Activated CD8-positive, alpha-beta memory T cell treated with anti-CD3 and anti-CD28 coated beads for 36 hours (primary cell): ENCODE results near the gene SCUBE2. TPM values are rescaled to one million over a fixed set of nuclear protein-coding genes. Genes with fewer than 3 reads are reported as not detected.
"Not testable (repeated sequence)": the region's sequence is repeated elsewhere in the genome, so short reads cannot be mapped to it uniquely, and the experiment has no call there.

Source experiments
- CTCF ChIA-PET: fragments of 350-600 bp; sonication (Branson Sonifier 250); formaldehyde crosslinking; loops from one replicate; lab custom pipeline; 2021; ENCODE audit warnings: antibody characterized with exemption; lab: Charles Lee
- POLR2A ChIA-PET: fragments of 350-600 bp; sonication (Branson Sonifier 250); formaldehyde crosslinking; loops from one replicate; lab custom pipeline; 2021; ENCODE audit warnings: antibody characterized with exemption; lab: Charles Lee
- total RNA-seq, 2 experiments: library from RNA; stranded (reverse); gene quantifications; one replicate each; pipeline ENCODE4 v1.2.3, GENCODE V29; 2021

SCUBE2 gene
- total RNA-seq, 2 experiments from 2014 or later: not detected

DNA sequence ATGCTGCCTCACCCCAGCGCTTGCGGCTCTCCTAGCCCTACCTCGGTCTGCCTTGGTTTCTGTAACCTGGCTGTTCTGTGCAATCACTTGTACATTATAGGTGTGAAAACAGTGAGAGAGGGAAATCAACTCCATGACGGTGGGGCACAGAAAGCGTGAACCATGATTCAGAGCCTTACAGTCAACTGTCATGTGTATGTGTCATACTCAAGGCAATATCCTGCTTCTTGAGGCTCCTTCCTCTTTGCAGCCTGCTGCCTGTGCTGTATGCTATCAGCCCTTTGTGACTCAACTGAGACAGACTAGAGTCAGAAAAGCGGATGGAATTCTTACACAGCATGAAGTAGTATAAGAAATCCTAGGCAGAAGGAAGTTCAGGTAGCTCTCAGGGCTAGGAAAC is 89.7 kb downstream of the SCUBE2 start:
- ChIA-PET POLR2A (no interaction called here), CTCF (interaction anchor here (0.6 kb wide), 1 partner anchor 14 kb away, joined by 3 read pairs; no protein-coding TSS in a partner anchor)

DNA sequence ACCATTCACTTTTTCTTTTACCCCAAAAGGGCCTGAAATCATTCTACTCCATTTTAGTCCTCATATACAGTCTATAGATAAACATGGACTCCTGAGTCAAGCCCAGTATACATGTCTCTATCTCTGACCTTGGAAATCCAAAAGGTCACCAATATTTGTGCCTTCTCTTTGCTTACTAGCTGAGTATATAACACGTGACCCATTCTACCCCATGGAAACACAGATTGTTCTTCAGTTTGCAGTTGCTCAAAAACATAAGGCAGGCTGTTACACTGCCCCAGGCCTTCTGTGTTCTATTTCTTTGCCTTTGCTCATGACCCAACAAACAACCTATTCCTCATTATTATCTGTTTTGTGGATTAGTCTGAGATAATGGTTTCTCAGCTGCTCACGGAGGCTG is 93.4 kb downstream of the SCUBE2 start:
- ChIA-PET CTCF (interaction anchor here (1.5 kb wide), 1 partner anchor 139 kb away, joined by 4 read pairs; no protein-coding TSS in a partner anchor), POLR2A (no interaction called here)

DNA sequence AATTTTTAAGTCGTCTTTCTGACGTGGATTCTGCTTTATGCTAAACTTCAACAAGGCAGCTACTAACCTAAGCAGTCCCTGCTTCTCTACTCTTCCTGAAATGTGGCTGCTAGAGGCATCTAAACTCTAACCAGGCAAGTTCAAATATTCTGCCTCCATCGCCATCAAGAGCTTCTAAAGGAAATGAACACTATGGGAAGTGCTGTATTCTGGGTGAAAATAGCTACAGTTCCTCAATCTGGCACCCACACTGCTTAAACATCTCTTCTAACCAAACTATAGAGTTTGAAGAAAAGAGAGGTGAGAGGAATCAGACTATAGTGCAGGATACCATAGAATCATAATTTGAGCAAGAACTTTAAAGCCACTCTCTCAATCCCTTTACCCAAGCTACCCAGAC is 93.9 kb downstream of the SCUBE2 start:
- ChIA-PET POLR2A (no interaction called here), CTCF (no interaction called here)

DNA sequence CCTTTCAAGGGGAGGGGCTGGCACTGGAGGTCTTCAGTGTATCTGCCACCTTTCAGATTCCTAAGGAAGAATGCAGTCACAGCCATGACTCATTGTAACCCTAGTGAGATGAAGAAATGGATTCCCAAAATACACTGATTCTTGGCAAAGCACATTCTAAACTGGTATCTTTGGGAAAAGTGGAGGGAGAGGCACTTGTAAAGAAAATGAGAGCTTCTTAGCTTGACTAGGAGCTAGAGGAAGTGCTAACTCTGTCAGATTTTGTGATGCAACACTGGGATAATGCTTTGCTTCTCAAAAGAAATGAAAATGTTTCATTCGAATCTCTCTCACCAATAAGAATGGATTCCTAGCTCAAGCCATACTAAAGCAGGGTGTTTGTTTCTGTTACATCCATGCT is 101.9 kb downstream of the SCUBE2 start:
- CTCF ChIA-PET: no interaction called here
- POLR2A ChIA-PET: no interaction called here

DNA sequence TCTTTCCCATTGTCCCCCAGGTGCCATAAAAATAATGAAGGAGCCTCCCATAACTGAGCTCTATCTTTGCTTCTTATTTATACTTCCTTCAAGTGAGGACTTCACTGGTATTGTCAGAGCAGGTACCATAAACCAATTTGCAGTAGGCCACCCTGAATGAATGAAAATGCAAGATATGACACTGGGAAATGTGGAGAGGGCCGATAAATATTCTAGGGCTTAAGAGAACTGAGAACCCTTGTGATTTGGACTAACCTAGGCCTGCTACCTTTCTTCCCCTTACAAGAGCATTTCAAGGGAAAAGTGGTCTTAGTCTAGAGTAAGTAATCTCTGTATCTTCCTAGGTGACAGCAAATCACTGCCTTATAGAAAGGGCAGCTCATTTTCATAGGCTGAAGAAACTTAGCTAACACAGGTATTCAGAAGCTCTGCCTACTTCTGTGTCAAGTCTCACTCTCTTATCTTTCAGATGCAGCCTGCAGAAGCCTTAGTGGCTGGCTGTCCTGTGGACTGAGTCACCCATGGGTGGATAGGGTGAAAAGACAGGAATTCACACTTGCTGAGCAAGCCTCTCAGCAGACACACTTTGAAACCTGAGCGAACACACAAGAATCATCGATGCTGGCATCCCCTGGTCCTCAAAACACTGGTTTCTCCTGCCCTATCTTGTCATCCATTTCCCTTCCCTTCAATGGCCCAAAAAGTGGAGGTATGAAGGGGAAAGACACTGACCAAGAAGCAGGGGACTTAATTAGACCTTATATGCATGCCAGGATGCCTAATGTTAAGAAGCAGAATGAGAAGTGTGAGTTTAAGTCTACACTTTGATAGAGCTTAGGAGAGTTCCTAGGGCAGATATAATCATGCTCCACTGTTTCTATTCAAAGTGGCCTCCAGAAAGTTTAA is 102.8 kb downstream of the SCUBE2 start:
- POLR2A ChIA-PET: no interaction called here
- CTCF ChIA-PET: no interaction called here

DNA sequence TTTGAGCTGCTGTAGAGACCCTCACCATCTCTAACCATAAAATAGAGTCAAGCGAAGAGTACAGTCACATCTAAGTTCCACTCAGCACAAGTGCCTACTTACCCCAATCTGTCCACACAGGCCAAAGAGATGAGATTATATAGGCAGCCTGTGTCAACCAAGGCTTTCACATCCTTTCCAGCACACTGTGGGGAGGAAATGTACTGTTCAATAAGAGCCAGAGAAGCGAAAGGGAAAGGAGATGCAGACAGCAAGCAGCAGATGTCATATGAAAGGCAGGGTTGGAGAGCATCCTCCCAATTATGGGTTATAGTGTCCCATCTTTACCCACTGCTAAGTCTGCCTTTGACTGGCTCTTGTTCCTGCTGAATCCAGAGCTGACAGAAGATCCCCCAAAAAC is 104.0 kb downstream of the SCUBE2 start:
- ChIA-PET POLR2A (no interaction called here), CTCF (interaction anchor here (0.9 kb wide), 1 partner anchor 28 kb away, joined by 3 read pairs; no protein-coding TSS in a partner anchor)

DNA sequence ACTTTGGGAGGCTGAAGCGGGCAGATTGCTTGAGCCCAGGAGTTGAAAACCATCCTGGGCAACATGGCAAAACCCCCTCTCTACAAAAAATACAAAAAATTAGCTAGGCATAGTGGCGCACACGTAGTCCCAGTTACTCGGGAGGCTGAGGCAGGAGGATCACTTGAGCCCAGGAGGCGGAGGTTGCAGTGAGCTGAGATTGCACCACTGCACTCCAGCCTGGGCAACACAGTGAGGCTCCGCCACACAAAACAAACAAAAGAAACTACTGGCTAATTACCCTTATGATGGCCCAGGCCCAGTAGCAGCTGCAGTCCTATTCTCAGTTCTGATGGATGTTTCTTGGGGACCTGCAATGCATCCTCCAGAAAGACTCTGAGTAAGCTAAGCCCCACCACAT is 104.6 kb downstream of the SCUBE2 start:
- POLR2A ChIA-PET, CTCF ChIA-PET: not testable (repeated sequence)

DNA sequence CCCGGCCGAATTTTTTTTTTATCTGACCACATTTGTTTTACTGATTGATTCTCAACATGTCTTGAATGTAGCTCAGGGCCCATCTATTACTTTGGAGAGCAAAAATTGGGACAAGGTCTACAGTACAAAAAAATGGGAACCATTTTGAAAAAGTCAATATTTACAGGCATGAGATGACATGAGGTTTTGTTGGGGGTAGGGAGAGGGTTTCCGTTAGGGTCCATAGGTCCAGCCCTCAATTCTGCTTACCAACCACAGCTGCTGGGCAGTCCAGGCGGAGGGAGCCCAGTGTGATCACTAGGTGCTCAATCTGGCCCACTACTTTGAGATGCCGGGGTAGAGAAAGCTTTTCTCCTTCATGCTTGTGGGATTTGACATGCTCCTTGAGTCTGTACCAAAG is 105.9 kb downstream of the SCUBE2 start:
- ChIA-PET CTCF (interaction anchor here (0.7 kb wide), 1 partner anchor 40 kb away, joined by 4 read pairs; no protein-coding TSS in a partner anchor), POLR2A (no interaction called here)

DNA sequence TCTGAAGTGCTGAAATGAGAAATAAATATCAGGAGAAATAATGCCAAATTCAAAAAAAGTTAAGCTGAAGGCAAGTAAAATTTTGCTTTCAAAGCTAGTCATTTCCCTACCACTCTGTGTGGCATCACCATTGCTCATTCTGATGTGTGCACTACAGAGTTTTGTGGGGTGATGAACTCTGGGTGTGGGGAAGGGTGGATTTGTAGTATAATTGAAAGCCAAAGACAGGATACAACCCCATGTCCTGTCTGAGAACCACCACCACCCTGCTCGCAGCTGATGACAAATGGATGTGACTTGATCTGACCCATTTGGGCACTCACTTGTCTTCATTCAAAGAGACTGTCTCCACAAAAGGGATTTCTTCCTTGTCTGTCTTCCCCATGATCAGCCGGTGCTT is 107.8 kb downstream of the SCUBE2 start:
- POLR2A ChIA-PET: no interaction called here

DNA sequence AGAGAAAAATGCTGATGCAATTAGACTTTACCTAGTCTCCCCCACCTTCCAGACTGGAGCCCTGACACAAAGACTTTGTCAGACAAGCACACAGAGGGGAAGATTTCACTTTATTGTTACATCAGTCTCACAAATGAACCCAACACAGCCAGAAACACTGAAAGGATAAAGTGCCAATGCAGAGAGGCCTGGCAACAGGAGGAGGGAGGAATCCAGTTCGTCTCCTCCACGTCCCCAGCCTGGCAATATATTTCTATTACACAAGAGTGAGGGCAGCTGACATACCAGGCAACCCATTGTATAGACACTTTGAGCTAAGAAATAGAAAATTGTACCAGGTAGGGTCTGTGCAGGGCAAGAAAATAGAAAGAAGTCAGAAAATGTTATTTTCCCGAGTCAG is 110.9 kb downstream of the SCUBE2 start:
- POLR2A ChIA-PET: no interaction called here
- CTCF ChIA-PET: no interaction called here

More for the DNA sequence above, 107.8 kb downstream of the SCUBE2 start:
- CTCF ChIA-PET: interaction anchor here (0.7 kb wide), 1 partner anchor 17 kb away, joined by 3 read pairs; no protein-coding TSS in a partner anchor

DNA sequence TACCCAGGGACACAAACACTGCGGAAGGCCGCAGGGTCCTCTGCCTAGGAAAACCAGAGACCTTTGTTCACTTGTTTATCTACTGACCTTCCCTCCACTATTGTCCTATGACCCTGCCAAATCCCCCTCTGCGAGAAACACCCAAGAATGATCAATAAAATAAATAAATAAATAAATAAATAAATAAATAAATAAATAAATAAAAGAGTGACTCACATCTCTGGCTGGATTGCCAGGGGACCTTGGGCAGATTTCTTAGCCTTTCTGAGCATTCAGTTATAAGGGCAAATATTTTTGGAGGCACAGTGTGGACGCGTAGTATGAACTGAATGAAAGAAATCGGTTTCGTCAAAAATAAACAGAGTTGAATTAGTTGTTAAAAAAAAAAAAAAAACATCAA is 112.0 kb downstream of the SCUBE2 start:
- POLR2A ChIA-PET, CTCF ChIA-PET: not testable (repeated sequence)

DNA sequence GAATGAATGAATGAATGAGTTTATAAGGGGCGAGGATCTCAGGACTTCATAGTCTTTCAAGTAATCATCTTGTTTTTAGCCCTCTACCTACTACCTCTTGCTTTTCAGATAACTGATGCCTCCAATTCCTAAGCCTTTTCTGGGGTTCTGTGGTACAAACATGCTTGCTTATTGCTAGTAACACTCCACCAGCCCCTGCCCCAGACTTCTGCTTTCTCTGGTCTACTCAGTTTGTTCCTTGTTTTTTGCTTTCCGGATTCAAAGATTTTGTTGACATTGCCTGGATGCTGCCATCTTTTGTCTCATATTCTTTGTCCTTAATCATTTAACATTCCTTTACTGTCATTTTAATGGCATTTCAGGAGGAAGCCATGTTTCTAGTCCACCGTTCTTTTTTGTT is 118.3 kb downstream of the SCUBE2 start:
- POLR2A ChIA-PET: no interaction called here

DNA sequence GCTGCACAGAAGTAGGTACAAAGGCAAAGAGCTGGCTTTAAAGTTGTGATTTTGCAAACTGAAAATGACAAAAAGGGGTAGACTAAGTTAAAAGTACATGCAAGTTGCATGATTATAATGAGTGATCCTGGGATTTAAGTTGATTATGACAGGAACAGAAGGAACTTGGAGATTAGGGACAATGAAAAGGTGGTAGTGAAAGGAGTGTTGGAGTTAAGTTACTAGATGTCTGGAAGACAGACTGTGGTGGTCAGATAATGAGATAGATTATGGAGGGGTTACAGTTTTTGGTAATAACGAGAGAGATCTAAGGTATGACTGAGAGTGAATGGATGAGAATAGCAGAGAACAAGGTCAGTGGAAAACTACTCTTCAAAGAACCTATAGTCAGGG is 119.5 kb downstream of the SCUBE2 start:
- POLR2A ChIA-PET: no interaction called here

More for the DNA sequence above, 118.3 kb downstream of the SCUBE2 start:
- CTCF ChIA-PET: no interaction called here

DNA sequence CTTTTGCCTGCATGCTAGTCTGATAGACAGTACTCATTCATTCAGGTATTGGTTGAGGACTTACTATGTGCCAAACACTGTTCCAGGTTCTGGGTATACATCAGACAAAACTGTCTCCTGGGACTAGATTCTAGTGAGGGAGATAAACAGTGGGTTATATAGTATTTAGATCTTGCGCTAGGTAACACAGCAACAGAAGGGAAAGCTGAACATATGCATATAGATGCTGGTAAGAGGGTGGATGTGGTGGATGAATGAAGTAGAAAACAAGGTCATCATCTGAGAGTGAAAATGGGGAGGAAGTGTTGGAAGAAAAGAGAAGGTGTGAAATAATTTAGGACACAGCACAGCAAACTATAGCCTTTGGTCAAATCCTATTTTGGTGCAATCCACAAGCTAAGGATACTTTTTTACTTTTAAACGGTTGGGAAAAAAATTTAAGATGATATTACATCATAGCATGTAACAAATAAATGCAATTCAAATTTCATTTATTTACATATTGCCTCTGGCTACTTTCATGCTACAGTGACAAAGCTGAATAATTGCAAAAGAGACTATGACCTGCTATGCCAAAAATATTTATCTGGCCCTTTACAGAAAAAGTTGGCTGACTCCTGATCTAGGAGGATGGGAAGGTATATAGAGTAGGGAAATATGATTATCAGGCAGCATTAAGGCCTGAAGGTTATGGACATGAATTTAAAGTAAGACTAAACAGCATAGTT is 120.0 kb downstream of the SCUBE2 start:
- POLR2A ChIA-PET: no interaction called here
- CTCF ChIA-PET: no interaction called here

More for the DNA sequence above, 119.5 kb downstream of the SCUBE2 start:
- CTCF ChIA-PET: interaction anchor here (0.6 kb wide), 1 partner anchor 60 kb away, joined by 3 read pairs; no protein-coding TSS in a partner anchor

Other genes starting within 250 kb of the SCUBE2 start
- gene AKIP1, start 180.4 kb downstream of the SCUBE2 start, total RNA-seq: 10 to 100 TPM; 28.2 to 30.8 TPM
- not detected for gene C11orf16, start 158.7 kb downstream of the SCUBE2 start, total RNA-seq
- gene ASCL3, start 148.6 kb downstream of the SCUBE2 start, total RNA-seq: not detected
- gene TMEM9B, start 127.2 kb downstream of the SCUBE2 start, total RNA-seq: 10 to 100 TPM; 24.5 to 25.2 TPM
- 1 to 10 TPM; 1.3 TPM for gene NRIP3, start 87.6 kb downstream of the SCUBE2 start, total RNA-seq
- 10 to 100 TPM; 22.0 to 25.2 TPM for gene DENND5A, start 173.8 kb upstream of the SCUBE2 start, total RNA-seq
- 10 to 100 TPM; 20.1 to 25.5 TPM for gene TMEM41B, start 223.0 kb upstream of the SCUBE2 start, total RNA-seq